DMS 273 (cell line): ENCODE measurements around the gene WDFY2.
"Not testable (repeated sequence)": the region's sequence is repeated elsewhere in the genome, so short reads cannot be mapped to it uniquely, and the experiment has no call there.

Experiments
- DNase-seq: peaks from one replicate; lab custom pipeline; 2025; ENCODE audit not compliant: unreplicated experiment; lab: John Stamatoyannopoulos, UW

WDFY2 gene, protein sequence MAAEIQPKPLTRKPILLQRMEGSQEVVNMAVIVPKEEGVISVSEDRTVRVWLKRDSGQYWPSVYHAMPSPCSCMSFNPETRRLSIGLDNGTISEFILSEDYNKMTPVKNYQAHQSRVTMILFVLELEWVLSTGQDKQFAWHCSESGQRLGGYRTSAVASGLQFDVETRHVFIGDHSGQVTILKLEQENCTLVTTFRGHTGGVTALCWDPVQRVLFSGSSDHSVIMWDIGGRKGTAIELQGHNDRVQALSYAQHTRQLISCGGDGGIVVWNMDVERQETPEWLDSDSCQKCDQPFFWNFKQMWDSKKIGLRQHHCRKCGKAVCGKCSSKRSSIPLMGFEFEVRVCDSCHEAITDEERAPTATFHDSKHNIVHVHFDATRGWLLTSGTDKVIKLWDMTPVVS

DNA sequence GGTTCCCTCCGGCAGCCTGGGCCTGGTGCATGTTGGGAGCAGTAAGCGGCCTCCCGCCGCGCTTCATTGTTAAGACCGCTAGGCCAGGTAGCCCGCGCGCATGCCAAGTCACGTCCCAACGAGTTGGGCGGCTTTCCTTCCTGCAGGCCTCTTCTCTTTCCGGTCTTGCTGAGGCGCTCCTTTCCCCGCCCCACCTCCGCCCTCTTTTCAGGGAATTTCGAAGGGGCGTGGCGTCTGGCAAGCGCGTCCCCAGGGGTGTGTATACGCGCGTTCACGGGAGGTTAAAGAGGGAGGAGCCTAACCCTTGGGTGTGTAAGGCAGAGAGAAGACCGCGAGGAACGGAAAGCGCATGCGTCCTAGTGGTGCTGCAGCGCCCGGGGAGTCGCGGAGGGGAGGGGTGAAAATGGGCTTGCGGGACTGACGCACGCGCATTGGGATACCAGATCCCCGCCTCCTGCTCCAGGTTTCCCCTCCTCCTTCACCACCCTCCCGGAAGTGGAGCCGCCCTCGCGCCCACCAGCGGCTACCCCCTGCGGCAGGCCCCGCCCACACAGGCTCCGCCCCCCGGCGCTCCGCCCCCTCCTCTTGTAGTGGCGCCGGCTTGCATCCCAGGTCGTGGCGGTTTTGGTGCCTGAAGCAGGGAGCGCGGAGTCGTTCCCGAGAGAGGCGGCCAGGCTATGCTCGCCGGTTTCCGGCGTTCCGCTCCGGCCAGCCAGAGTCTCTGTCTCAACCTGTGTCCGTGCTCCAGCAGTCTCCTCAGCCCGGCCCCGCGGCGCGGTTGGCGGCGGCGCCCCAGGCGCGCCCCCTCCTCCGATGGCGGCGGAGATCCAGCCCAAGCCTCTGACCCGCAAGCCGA, at the start of gene WDFY2:
Gene WDFY2 (plus strand): TSS at position 588 of the 856 bp plus-strand sequence. CDS start 226 bp downstream, at position 814.
- peak; percentile 99 for DNase-seq

DNA sequence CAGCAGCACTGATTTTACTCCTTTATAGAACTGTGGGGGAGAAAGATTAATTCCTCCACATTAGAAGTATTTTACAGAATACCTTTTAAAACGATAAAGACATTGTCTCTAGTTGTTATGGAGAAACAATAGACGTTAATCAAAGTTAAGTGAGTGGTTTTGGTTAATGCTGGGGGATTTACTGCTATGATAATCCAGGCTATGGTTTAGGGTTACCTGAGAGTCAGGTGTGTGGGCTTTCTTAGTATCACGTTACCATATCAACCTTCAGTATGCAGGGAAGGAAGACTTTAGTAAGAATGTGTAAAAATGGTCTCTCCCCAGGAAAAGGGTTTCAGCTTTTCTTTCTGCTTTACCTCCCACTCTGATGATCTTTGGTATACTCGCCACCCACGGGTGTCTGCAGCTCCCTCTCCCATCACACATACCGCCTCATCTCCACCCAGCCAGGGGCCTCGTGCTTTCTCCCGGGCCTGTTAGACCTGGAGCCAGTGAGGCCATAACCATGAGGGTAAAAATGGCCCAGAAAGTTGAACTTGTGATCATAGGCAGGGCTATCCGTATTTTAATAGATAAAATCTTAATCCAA, 45.6 kb upstream of the WDFY2 start:
- no peak for DNase-seq

DNA sequence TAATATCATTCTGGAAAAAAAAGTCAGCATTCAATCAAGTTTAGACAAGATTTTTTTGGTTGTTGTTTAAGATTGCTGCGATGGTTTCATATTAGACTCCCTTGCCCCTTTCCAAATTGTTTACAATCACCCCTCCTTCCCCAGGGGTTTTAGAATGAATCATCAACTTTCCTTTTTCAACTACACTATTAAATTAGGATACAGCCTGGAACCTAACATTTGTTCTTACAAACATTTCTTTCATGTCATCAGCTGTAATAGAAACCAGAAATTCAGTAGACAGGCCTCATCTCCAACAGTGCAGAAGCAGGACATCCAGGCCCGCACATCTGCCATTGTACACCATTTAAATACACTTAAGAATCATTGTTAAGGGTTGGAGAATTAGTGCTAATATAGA, 44.4 kb upstream of the WDFY2 start:
- DNase-seq, result no peak

DNA sequence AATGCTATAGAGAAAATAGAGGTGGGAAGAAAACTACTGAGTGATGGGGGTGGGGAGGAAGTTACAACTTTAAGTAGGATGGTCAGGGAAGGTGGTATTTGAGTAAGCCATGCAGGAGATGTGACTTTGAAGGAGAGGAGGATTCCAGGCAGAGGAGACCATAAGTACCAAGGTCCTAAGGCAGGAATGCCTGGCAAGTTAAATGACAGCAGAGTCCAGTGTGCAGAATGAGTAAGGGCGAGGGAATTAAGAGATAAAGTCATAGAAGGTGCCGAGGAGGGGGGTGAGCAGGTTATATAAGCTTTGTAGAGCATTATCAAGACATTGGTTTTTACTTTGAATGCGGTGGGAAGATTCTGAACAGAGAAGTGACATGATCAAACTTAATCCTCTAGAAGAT, 43.2 kb upstream of the WDFY2 start:
- no peak for DNase-seq

DNA sequence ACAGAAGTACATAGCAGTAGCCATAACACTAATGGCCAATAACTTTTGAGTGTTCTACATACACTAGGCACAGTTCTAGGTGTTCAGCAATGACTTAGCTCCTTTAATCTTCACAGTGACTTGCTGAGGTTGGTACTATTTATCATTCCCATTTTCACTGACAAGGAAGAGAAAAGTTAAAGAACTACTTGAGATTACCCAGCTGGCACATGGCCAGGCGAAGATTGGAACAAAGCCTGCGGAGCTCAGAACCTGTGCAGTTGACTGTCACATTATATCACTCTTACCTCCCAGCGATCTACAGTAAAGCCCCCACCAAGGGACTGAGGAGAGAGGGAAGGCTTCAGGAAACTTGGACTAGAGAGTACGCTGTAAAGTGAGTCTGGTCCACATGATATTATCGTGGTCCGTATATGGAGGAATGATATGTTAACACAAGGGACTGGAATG, 42.4 kb upstream of the WDFY2 start:
- peak; percentile 25 for DNase-seq

DNA sequence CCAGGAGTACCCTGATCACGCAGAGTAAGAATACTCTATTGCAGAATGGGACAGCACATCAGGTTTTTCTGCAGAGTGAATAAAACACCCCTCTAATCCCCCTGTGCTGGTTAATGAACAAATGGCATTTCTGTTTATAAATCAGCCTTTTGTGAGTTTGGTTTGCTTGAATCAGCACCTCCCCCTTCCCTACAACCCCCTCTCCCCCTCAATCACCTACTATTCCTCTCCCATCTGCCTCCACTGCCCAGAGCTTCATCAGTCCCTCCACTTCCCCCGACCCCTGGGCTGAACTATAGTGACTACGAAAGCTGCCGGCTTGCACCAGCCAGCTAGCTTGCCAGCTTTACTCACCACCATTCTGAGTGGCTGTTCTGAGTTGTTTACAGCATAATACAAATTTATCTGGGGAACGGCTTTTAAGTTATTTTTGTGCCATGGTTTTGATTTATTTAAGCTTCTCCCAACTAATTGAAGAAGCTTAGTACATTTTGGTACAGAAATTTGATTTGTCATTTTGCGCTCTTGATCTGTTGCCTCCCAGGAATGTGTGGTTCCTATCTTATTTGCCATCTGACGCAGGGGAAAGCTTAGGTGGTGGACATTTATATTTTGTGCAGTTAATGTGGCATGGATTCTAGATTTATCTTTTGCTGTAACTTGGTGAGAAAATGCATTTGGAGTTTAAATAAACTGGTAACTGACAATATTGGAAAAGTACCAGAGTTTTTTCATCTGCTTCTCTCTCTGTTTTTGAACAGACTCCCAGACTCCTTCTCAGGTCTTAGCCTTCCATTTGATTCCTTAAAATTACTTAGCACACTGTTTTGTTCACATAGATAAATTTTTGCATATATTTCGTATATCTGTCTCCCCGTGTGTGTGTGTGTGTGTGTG, 41.7 kb upstream of the WDFY2 start:
- DNase-seq, result peak; percentile 59

DNA sequence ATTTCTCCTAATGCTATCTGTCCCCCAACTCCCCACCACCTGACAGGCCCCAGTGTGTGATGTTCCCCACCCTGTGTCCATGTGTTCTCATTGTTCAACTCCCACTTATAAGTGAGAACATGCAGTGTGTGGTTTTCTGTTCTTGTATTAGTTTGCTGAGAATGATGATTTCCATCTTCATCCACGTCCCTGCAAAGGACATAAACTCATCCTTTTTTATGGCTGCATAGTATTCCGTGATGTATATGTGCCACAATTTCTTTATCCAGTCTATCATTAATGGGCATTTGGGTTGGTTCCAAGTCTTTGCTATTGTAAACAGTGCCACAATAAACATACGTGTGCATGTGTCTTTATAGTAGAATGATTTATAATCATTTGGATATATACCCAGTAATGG, 38.8 kb upstream of the WDFY2 start:
- DNase-seq, result not testable (repeated sequence)

DNA sequence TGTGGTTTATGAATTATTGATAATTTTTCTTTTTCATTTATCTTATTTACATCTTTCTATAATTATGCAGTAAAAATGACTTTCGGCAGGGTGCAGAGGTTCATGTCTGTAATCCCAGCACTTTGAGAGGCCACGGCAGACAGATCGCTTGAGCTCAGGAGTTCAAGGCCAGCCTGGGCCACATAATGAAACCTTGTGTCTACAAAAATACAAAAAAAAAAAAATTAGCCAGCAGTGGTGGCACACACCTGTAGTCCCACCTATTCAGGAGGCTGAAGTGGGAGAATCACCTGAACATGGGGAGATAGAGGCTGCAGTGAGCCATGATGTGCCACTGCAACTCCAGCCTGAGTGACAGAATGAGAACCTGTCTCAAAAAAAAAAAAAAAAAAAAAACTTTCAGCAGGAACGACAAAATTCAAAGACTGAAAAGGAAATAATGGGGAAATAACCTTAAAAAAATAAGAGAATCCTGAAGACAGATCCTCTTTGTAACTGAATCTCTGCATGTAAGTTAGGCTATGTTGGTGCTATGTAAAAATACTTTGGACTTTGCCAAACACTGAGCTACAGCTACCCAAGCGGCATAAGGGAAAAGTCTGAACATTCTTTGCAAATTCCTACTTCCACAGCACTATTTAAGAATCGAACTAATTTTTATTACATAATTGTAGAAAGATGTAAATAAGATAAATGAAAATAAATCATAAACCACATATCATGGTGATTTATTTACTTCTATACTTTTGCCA, 36.7 kb upstream of the WDFY2 start:
- no peak for DNase-seq

- DNase-seq, result no peak
Observed at GRCh38 chr13:51549050-51549449, 35.2 kb upstream of the WDFY2 start.

DNA sequence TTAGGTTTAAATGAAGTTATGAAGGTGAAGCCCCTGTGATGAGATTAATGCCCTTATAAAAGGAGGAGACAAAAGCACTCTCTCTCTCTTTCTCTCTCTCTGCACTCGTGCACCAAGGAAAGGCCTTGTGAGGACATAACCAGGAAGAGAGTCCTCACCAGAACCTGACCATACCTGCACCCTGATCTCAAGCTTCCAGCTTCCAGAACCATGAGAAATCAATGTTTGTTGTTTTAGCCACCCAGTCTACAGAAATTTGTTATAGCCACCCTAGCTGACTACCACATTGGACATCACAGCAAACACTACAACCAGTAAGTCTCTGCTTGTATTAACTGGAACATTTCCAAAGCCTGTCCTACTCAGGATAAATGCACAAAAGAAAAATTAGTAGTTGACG, 34.7 kb upstream of the WDFY2 start:
- no peak for DNase-seq

- no peak for DNase-seq
Observed at GRCh38 chr13:51550151-51550550, 34.1 kb upstream of the WDFY2 start.

DNA sequence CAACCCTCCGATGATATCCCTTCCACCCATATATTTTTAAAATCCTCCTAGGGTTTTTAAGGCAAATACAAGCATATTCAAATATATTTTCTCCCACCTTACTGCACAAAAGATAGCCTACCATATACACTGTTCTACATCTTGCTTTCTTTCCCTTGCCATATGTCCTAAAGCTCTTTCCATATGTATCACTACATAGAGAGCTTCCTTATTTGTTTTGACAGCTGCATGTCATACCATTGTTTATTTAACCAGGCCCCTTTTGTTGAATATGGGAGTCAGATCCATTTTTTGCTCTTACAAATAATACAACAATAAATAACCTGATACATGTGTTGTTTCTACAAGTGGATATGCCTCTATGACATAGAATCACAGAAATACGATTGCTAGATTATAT, 32.8 kb upstream of the WDFY2 start:
- DNase-seq, result no peak

DNA sequence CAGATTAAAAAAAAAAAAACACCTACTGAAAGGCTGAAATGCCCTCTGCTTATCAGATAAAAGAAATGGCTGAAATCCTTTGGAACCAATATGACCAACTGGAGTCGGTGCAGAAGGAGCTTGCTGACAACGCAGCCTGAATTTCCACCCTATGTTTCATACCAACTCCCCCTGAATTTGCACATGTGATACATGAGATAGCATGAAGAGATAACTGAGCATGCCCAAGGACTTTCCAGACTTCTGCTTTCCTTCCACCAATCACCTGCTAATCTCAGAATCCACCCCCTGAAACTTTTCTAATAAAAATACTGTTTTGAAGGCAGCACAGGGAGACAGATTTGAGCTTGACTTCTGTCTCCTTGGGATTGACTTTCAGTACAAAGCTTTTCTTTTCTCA, 32.2 kb upstream of the WDFY2 start:
- DNase-seq, result no peak

DNA sequence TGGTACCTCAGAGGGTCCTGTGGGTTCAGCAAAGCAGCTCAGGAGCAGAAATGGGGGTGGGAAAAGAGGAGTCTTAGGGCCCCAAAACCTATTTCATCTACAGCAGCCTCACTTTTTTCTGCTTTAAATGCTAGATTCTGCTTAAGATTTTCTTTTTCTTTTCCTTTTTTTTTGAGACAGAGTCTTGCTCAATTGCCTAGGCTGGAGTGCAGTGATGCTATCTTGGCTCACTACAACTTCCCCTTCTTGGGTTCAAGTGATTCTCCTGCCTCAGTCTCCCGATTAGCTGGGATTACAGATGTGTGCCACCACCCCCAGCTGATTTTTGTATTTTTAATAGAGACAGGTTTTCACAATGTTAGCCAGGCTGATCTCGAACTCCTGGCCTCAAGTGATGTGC, 30.7 kb upstream of the WDFY2 start:
- DNase-seq, result no peak

DNA sequence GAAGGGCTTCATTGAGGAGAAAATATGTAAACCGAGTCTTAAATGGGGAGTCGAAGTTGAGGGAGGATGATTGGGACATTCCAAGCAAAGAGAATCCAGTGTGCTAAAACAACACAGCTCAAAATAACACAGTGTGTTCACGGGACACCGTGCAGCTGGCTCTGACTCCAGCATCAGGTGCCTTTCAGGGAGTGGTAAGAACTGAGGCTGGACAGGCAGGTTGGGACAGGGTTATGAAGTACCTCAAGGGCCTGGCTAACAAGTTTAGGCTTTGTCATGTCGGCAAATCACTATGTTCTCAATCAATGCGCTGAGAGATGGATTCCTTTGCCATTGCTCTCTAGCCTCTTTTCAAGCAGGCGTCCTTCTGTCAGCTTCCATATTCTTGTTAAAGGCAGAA, 27.5 kb upstream of the WDFY2 start:
- no peak for DNase-seq

DNA sequence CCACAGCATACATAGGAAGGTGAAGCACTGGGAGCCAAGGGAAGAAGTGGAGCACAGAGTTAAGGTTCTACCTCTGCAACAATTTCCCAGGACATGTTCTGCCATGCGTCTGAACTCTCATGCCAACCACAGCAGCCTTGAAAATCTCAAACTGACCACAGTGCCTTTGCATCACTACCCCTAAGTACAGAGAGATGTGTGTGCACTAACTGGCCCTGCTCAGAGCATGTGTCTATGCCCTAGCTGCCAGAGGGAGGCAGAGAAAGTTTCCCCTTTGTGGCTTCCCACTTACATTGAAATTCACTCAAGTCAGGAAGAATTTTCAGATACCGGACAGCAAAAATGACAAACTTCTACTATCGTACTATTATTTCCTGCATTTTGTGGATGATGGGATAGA, 26.8 kb upstream of the WDFY2 start:
- no peak for DNase-seq

GRCh38 chr13:51557875-51558612, 26.2 kb upstream of the WDFY2 start:
- DNase-seq, result no peak

DNA sequence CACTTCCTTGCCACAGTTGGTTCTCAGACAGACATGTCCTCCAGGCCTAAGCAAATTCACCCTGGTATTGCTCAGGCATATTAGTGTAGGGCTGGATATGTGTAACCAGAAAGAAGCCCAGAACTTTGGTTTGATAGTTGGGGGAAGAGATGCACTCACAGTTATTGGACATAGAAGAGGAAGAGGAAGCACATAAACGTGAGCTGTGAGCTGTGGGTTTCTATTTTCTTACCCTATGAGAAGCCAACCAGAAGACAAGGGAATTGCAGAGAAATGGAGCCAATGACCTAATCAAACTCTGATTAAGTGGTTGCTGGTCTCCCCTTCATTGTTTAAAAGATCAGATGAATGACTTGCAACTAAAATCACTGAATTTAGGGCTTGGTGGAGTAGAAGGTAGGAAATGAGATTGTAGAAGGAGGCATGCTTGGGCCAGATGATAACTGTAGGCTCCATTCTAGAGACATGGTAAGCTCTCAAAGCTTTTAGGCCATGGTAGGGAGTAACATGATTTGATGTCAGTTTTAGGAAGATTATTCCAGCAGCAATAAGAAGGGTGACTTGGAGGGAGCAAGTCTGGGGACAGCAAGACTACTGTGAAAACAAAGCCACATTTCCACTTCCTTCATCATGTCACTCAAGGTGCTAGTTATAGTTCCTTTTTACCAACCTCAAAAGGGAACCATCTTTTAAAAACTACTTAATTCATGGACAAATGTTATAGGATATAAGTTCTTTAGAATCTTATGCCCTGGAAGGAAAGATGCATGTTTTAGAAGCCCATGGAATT, 24.1 kb upstream of the WDFY2 start:
- DNase-seq, result no peak
